ENCODE measurements around the gene GFOD2. TPM values are rescaled to one million over a fixed set of nuclear protein-coding genes. Genes with fewer than 3 reads are reported as not detected.

GFOD2 gene
- total RNA-seq, 1 donor from 2014 or later = 31.7 TPM

DNA sequence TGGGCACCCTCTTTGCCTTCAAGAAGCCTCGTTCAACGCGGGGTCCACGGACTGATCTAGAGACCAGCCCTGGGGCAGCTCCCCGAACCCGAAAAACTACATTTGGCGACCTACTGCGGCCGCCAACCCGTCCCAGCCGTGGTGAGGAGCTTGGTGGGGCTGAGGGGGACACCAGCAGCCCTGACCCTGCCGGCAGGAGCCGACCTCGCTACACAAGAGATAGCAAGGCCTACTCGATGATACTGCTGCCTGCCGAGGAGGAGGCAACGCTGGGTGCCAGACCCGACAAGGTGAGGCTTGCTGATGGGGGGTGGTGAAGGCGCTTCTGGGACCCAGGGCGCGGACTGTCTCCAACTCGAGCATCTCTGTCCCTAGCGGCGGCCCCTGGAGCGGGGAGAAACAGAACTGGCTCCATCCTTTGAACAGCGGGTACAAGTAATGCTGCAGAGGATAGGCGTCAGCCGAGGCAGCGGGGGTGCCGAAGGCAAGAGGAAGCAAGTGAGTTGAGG, 64.7 kb downstream of the GFOD2 start:
- TF ChIP-seq, protein P1, sequence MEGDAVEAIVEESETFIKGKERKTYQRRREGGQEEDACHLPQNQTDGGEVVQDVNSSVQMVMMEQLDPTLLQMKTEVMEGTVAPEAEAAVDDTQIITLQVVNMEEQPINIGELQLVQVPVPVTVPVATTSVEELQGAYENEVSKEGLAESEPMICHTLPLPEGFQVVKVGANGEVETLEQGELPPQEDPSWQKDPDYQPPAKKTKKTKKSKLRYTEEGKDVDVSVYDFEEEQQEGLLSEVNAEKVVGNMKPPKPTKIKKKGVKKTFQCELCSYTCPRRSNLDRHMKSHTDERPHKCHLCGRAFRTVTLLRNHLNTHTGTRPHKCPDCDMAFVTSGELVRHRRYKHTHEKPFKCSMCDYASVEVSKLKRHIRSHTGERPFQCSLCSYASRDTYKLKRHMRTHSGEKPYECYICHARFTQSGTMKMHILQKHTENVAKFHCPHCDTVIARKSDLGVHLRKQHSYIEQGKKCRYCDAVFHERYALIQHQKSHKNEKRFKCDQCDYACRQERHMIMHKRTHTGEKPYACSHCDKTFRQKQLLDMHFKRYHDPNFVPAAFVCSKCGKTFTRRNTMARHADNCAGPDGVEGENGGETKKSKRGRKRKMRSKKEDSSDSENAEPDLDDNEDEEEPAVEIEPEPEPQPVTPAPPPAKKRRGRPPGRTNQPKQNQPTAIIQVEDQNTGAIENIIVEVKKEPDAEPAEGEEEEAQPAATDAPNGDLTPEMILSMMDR (conservative IDR thresholded peaks at IDR 0.05) = no peak
- no peak overlapping the region for H3K27ac Mint-ChIP-seq
- H3K4me1 Mint-ChIP-seq (ENCODE audit: unreplicated experiment) = no peaks in the 10 kb centered on the region
- peaks cover 3% of the 10 kb centered on the region for H3K36me3 Mint-ChIP-seq
- H3K9me3 Mint-ChIP-seq = no peaks in the 10 kb centered on the region
- peak overlapping the region; percentile 20 for H3K4me3 Mint-ChIP-seq
- DNase-seq (ENCODE audit: extremely low spot score, unreplicated experiment) = no peak
- peaks cover 46% of the 10 kb centered on the region for H3K27me3 Mint-ChIP-seq

DNA sequence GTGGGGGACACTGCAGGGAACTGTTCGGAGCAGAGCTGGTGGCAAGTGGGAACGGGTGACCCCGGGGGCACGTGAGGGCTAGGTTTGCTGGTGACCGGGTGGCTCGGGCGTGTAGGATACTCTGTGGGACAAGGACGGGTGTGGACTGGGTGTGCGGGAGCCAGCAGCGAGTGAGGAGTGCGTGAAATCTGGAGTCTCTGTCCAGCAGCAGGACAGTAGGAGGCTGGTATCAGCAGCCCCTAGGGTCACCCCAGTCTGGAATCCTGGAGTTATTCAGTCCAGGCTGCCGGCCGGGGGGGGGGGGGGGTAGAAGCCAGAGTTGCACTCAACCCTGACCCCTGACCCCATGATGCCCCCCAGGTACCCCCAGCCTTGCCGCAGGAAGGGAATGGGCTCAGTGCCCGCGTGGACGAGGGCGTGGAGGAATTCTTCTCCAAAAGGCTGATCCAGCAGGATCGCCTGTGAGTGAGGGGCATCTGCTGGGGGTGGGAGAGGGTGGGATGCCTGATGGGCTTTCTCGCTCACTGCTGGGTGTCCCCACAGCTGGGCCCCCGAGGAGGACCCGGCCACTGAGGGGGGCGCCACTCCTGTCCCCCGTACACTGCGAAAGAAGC, 65.2 kb downstream of the GFOD2 start:
- Mint-ChIP-seq H3K27ac (no peak overlapping the region), H3K9me3 (no peaks in the 10 kb centered on the region), H3K36me3 (peaks cover 3% of the 10 kb centered on the region), H3K4me3 (peak overlapping the region; percentile 86), H3K27me3 (peaks cover 46% of the 10 kb centered on the region), H3K4me1 (ENCODE audit: unreplicated experiment) (no peaks in the 10 kb centered on the region)
- no peak for DNase-seq (ENCODE audit: extremely low spot score, unreplicated experiment)
- TF ChIP-seq, protein P1 (conservative IDR thresholded peaks at IDR 0.05) = no peak

DNA sequence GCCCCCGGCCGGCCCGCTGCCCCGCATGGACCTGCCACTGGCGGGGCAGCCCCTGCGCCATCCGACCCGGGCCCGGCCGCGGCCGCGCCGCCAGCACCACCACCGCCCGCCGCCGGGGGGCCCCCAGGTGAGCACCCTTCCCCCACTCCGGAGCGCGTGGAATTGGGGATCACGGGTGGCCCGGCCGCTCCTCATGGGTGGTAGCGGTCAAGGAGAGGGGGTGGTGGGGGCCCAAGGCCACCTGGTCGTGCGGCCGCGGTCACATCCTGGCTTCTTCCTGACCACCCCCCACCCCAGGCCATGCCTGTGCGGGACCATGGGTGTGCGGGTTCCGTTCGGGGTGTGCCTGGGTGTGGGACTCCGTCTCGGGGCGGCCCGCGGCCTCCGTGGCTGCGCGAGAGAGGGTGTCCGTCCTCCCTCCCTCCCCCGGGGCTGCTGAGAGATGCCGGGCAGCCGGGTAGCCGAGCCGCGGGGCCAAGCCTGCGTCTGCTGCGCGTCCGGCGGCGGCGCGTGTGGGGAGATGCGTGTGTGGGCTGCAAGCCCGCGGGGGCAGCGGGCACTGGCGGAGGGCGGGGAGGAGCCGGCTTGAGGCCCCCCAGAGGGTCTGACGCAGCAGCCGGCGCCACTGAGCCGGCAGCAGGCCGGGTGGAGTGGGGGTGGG, 65.9 kb downstream of the GFOD2 start:
- Mint-ChIP-seq H3K4me1 (ENCODE audit: unreplicated experiment) (no peaks in the 10 kb centered on the region), H3K9me3 (no peaks in the 10 kb centered on the region), H3K36me3 (peaks cover 3% of the 10 kb centered on the region), H3K4me3 (peak overlapping the region; percentile 86), H3K27ac (no peak overlapping the region), H3K27me3 (peaks cover 46% of the 10 kb centered on the region)
- DNase-seq (ENCODE audit: extremely low spot score, unreplicated experiment) = no peak
- TF ChIP-seq, protein P1 (conservative IDR thresholded peaks at IDR 0.05) = peak; percentile 70

DNA sequence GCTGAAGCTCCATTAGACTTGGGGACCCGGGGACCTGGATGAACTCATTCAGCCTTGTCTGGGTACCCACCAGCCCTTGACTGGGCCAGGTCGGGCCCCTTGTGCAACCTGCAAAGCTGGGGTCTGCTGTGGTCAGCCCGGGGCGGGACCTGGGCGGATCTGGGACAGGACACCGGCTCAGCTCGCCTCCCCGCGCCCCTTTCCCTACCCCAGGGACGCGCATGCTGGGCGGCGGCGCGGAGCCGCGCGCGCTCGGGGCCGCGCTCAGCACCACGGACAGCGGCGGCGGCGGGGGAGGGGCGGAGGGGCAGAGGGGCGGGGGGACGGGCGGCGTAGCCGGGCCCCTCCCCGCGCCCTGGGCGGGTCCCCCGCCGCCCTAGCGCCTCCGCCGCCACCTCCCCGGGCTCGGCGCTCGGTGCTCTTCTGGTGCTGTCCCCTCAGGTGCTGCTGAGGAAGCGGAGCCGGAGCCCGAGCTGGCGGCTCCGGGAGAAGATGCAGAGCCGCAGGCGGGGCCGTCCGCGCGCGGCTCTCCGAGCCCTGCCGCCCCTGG, 66.5 kb downstream of the GFOD2 start:
- no peak overlapping the region for H3K27ac Mint-ChIP-seq
- peak overlapping the region; percentile 84 for H3K4me3 Mint-ChIP-seq
- peaks cover 46% of the 10 kb centered on the region for H3K27me3 Mint-ChIP-seq
- DNase-seq (ENCODE audit: extremely low spot score, unreplicated experiment) = no peak
- H3K4me1 Mint-ChIP-seq (ENCODE audit: unreplicated experiment) = no peaks in the 10 kb centered on the region
- H3K36me3 Mint-ChIP-seq = peaks cover 3% of the 10 kb centered on the region
- H3K9me3 Mint-ChIP-seq = no peaks in the 10 kb centered on the region
- TF ChIP-seq, protein P1 (conservative IDR thresholded peaks at IDR 0.05) = no peak

DNA sequence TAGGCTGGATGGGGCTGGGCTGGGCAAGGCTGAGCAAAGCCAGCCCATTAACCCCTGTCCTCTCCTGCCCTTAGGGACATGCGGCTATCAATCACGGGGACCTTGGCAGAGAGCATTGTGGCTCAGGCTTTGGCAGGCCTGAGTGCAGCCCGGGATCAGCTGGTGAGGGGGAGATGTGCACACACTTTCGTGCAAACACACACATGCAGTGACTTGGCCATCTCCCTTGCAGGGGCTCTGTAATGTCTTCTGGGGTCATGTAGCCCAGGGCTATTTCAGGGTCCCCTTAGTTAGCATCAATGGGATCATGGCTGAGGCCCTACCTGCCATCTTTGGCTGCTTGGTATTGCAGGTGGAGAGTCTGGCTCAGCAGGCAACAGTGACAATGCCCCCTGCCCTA, 67.3 kb downstream of the GFOD2 start:
- peak overlapping the region; percentile 84 for H3K4me3 Mint-ChIP-seq

More for the DNA sequence above, 67.3 kb downstream of the GFOD2 start:
- Mint-ChIP-seq H3K36me3 (peaks cover 3% of the 10 kb centered on the region), H3K9me3 (no peaks in the 10 kb centered on the region), H3K4me1 (ENCODE audit: unreplicated experiment) (no peaks in the 10 kb centered on the region), H3K27me3 (peaks cover 51% of the 10 kb centered on the region), H3K27ac (no peak overlapping the region)
- no peak for DNase-seq (ENCODE audit: extremely low spot score, unreplicated experiment)
- TF ChIP-seq, protein P1 (conservative IDR thresholded peaks at IDR 0.05) = no peak

Measured in type B pancreatic cell (in vitro differentiated cells).